ENCODE data around the gene DGKQ. TPM values are rescaled to one million over a fixed set of nuclear protein-coding genes. Genes with fewer than 3 reads are reported as not detected.

The DGKQ gene
- total RNA-seq, 1 experiment from 2014 or later: 11.8 TPM

DNA sequence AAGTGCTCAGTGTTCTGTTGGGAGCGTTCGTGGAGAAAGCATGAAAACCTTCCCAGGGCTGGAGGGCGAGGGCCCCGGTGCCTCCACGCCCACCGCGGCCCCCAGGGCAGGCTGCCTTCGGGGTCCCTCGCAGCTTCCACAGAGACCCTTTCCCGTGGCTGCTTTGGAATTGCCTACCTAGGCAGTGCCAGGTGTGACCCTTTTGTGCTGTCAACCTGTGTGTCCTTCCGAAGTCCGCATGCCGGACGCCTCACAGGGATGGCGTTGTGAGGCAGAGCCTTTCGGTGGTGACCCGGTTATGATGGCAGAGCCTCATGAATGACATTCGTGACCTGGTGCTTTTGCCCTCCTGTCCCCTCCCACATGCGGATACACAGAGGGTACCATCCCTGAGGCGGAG, 23.7 kb downstream of the DGKQ start:
- Mint-ChIP-seq H3K9me3 (ENCODE audit: low read depth, unreplicated experiment) (no peaks in the 10 kb centered on the region), H3K27me3 (ENCODE audit: unreplicated experiment) (no peaks in the 10 kb centered on the region), H3K27ac (ENCODE audit: unreplicated experiment) (no peak overlapping the region), H3K36me3 (ENCODE audit: insufficient read depth, unreplicated experiment) (no peaks in the 10 kb centered on the region), H3K4me3 (ENCODE audit: low read depth, unreplicated experiment) (no peak overlapping the region), H3K4me1 (ENCODE audit: low read depth, unreplicated experiment) (no peaks in the 10 kb centered on the region)
- DNase-seq: no peak
- TF ChIP-seq, protein P1, sequence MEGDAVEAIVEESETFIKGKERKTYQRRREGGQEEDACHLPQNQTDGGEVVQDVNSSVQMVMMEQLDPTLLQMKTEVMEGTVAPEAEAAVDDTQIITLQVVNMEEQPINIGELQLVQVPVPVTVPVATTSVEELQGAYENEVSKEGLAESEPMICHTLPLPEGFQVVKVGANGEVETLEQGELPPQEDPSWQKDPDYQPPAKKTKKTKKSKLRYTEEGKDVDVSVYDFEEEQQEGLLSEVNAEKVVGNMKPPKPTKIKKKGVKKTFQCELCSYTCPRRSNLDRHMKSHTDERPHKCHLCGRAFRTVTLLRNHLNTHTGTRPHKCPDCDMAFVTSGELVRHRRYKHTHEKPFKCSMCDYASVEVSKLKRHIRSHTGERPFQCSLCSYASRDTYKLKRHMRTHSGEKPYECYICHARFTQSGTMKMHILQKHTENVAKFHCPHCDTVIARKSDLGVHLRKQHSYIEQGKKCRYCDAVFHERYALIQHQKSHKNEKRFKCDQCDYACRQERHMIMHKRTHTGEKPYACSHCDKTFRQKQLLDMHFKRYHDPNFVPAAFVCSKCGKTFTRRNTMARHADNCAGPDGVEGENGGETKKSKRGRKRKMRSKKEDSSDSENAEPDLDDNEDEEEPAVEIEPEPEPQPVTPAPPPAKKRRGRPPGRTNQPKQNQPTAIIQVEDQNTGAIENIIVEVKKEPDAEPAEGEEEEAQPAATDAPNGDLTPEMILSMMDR (IDR thresholded peaks at IDR 0.05; ENCODE audit: unreplicated experiment): no peak
- CTCF ChIA-PET: no interaction called here
- BruUV-seq (replicated peaks): no TSS peak
- intact Hi-C loops (cut with micrococcal nuclease; ENCODE audit: unreplicated experiment): no loop called here

DNA sequence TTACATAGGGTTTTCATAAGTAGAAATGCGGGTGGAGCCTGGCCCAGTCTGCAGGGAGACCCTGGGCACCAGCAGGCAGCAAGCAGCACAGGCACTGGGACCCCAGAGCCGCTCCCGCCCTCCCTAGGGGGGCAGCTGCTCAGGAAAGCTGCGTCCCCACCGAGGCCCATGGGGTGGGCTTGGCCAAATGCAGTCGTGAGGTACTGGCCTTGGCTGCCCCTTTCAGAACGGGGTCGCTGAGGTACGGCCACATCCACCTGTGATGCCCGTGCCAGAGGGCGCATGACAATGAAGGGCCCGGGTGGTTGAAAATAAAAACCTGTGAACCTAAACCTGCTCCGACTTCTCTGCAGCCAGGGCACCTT, 24.5 kb downstream of the DGKQ start:
- Mint-ChIP-seq H3K36me3 (ENCODE audit: insufficient read depth, unreplicated experiment) (no peaks in the 10 kb centered on the region), H3K27me3 (ENCODE audit: unreplicated experiment) (no peaks in the 10 kb centered on the region), H3K27ac (ENCODE audit: unreplicated experiment) (no peak overlapping the region), H3K9me3 (ENCODE audit: low read depth, unreplicated experiment) (no peaks in the 10 kb centered on the region), H3K4me1 (ENCODE audit: low read depth, unreplicated experiment) (no peaks in the 10 kb centered on the region), H3K4me3 (ENCODE audit: low read depth, unreplicated experiment) (no peak overlapping the region)
- TF ChIP-seq, protein P1 (IDR thresholded peaks at IDR 0.05; ENCODE audit: unreplicated experiment): no peak
- no TSS peak for BruUV-seq (replicated peaks)
- CTCF ChIA-PET: no interaction called here
- no peak for DNase-seq
- intact Hi-C loops (cut with micrococcal nuclease; ENCODE audit: unreplicated experiment): no loop called here

DNA sequence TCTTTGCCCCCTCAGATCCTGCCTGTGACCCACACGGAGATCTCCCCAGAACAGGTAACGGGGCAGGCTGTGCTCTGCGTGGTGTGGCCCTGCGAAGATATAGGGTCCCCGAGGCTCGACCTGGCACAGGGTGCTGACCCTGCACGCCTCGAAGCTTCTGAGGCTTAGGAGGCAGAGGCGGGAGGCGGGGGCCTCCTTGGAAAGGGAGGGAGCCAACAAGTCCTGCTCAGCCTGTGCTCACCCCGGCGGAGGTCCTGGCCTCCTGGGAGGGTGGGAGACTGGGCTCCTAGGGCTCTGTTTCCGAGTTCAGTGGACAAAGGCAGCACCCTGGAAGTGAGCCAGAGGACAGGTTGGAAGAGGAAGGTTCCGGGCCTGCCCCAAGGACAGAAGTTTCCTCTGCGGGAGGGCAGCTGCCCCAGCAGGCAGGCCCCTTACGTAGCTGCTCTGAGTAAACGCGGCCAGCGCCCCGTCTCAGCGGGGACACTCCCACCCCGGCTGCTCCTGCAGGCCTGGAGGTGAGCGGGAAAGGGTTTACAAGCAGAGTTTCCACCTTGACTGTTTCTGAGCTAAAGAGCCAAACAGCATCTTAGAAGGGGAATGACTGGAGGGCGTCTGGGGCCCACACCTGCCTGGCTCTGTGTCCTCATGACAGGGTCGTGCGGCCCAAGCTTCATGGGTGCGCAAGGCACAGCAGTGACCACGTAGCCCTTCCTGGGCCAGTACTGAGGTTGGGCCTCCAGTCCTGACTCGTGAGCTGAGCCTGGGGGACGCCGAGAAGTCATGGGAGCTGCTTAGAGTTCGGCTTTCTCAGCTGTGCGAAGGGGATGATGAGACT, 25.1 kb downstream of the DGKQ start:
- no TSS peak for BruUV-seq (replicated peaks)
- intact Hi-C loops (cut with micrococcal nuclease; ENCODE audit: unreplicated experiment): no loop called here
- Mint-ChIP-seq H3K4me3 (ENCODE audit: low read depth, unreplicated experiment) (no peak overlapping the region), H3K27me3 (ENCODE audit: unreplicated experiment) (no peaks in the 10 kb centered on the region), H3K4me1 (ENCODE audit: low read depth, unreplicated experiment) (no peaks in the 10 kb centered on the region), H3K27ac (ENCODE audit: unreplicated experiment) (no peak overlapping the region), H3K9me3 (ENCODE audit: low read depth, unreplicated experiment) (no peaks in the 10 kb centered on the region), H3K36me3 (ENCODE audit: insufficient read depth, unreplicated experiment) (no peaks in the 10 kb centered on the region)
- TF ChIP-seq, protein P1 (IDR thresholded peaks at IDR 0.05; ENCODE audit: unreplicated experiment): no peak
- DNase-seq: no peak
- CTCF ChIA-PET: no interaction called here

GRCh38 chr4:947491-947971, 25.8 kb downstream of the DGKQ start:
- intact Hi-C loops (cut with micrococcal nuclease; ENCODE audit: unreplicated experiment): no loop called here
- BruUV-seq (replicated peaks): no TSS peak
- H3K4me3 Mint-ChIP-seq (ENCODE audit: low read depth, unreplicated experiment): no peak overlapping the region
- CTCF ChIA-PET: no interaction called here
- H3K9me3 Mint-ChIP-seq (ENCODE audit: low read depth, unreplicated experiment): no peaks in the 10 kb centered on the region
- no peaks in the 10 kb centered on the region for H3K4me1 Mint-ChIP-seq (ENCODE audit: low read depth, unreplicated experiment)
- no peak overlapping the region for H3K27ac Mint-ChIP-seq (ENCODE audit: unreplicated experiment)
- TF ChIP-seq, protein P1 (IDR thresholded peaks at IDR 0.05; ENCODE audit: unreplicated experiment): no peak
- H3K36me3 Mint-ChIP-seq (ENCODE audit: insufficient read depth, unreplicated experiment): no peaks in the 10 kb centered on the region
- DNase-seq: no peak
- H3K27me3 Mint-ChIP-seq (ENCODE audit: unreplicated experiment): no peaks in the 10 kb centered on the region
